PC-3 (cell line): Measurements from ENCODE around the gene IL1RN.

Source experiments
- CTCF ChIP-seq: fragments of 300-600 bp; sonication (generic); conservative IDR thresholded peaks from 2 replicates; pipeline ENCODE4 v1.5.1; 2017; ENCODE audit warnings: antibody characterized with exemption, low read depth, mild to moderate bottlenecking, low read length
- EZH2 ChIP-seq: fragments of 300-600 bp; sonication (generic); IDR thresholded peaks from one replicate; pipeline ENCODE4 v1.6.1; 2017; ENCODE audit warnings: antibody characterized with exemption, mild to moderate bottlenecking, low read length; ENCODE audit not compliant: unreplicated experiment

GRCh38 chr2:113120861-113121260, 6.5 kb upstream of the IL1RN start:
- TF ChIP-seq CTCF (no peak), EZH2 (no peak)
